GM19468 (cell line): ENCODE results near the gene SYNDIG1.

Experiments used
- ATAC-seq: cut with Tn5 transposase; IDR thresholded peaks from one replicate; pipeline ENCODE4 v1.9.1; 2021; ENCODE audit warnings: mild to moderate bottlenecking, moderate library complexity, moderate number of reproducible peaks; ENCODE audit not compliant: unreplicated experiment; ENCODE audit errors: extremely low read depth

SYNDIG1 gene

GRCh38 chr20:24603454-24603853 is 134.0 kb downstream of the SYNDIG1 start:
- no peak for ATAC-seq

GRCh38 chr20:24604966-24605665 is 135.7 kb downstream of the SYNDIG1 start:
- ATAC-seq = no peak

- no peak for ATAC-seq
Measured at GRCh38 chr20:24605937-24606455, 136.6 kb downstream of the SYNDIG1 start.

- ATAC-seq = no peak
Measured at GRCh38 chr20:24607402-24607801, 138.0 kb downstream of the SYNDIG1 start.

- no peak for ATAC-seq
Measured at GRCh38 chr20:24608926-24609667, 139.7 kb downstream of the SYNDIG1 start.

GRCh38 chr20:24609757-24610156 is 140.3 kb downstream of the SYNDIG1 start:
- no peak for ATAC-seq

GRCh38 chr20:24610341-24611115 is 141.1 kb downstream of the SYNDIG1 start:
- ATAC-seq = no peak

GRCh38 chr20:24611360-24612140 is 142.1 kb downstream of the SYNDIG1 start:
- ATAC-seq = no peak

GRCh38 chr20:24612799-24613775 is 143.7 kb downstream of the SYNDIG1 start:
- ATAC-seq = no peak

GRCh38 chr20:24614341-24614740 is 144.9 kb downstream of the SYNDIG1 start:
- no peak for ATAC-seq

GRCh38 chr20:24615353-24615752 is 145.9 kb downstream of the SYNDIG1 start:
- no peak for ATAC-seq

GRCh38 chr20:24616258-24617079 is 147.0 kb downstream of the SYNDIG1 start:
- no peak for ATAC-seq

- no peak for ATAC-seq
Measured at GRCh38 chr20:24617080-24617432, 147.6 kb downstream of the SYNDIG1 start.

GRCh38 chr20:24617757-24618450 is 148.5 kb downstream of the SYNDIG1 start:
- no peak for ATAC-seq

GRCh38 chr20:24618739-24619138 is 149.3 kb downstream of the SYNDIG1 start:
- no peak for ATAC-seq

- no peak for ATAC-seq
Measured at GRCh38 chr20:24619212-24619611, 149.8 kb downstream of the SYNDIG1 start.

GRCh38 chr20:24620937-24621519 is 151.6 kb downstream of the SYNDIG1 start:
- no peak for ATAC-seq
